HL-60/S4 treated with retinoic acid at 250 ng/mL for 4 days and 3 days (cell line): ENCODE data around the gene DEPDC4.

Experiments
- in situ Hi-C: fragments of 300-500 bp; cut with MboI; formaldehyde crosslinking; loops from 2 replicates; pipeline ENCODE4 v1.7.0; 2022; ENCODE audit warnings: low sequenced_read_pairs

The DEPDC4 gene

DNA sequence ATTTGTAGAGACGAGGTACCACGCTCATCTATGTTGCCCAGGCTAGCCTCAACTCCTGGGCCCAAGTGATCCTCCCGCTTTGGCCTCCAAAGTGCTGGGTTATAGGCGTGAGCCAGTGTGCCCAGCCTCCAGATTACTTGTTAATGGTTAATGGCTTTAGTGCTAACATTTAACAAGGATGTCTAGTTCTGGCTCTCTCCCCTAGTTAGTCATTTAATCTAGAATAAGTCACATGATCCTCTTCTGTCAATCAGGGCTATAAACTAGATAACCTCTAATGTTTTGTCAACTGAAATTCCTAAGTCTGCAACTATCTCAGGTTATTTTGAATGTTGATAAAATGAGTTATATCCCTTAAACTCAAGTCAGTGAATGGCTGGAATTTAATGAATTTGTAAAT lies 50.5 kb downstream of the DEPDC4 start:
- in situ Hi-C loops = no loop called here

DNA sequence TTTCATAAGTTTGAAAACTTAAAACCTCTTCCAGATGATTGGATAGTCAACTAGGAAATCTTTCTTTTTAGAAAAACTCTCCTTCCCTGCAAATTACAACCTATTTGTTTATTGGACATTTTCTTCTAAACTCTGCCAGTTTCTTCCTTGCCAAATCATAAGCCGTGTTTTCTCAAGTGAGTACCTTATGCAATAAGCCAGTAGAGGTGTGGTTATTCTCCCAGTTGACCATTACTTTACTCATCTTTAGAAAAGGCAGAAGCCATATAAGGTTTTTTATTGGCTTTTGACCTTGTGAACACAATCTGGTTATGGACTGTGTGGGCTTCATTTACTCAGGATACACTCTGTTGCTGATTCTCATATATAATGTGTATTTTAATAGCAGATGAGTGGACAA lies 51.7 kb downstream of the DEPDC4 start:
- in situ Hi-C loops = no loop called here

DNA sequence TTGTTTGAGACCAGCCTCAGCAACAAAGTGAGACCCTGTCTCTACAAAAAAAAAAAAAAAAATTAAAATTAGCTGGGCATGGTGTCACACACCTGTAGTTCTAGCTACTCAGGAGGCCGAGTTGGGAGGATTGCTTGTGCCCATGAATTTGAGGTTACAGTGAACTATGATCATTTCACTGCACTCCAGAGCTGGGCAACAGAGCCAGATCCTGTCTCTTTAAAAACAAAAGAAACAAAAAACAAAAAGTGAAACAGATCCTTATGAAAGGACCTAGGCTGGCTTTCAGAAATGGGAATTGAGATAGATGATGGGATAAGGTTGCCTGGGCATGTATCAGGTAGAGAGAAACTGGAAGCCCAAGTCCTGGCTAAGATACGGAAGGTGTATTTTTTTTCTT lies 52.4 kb downstream of the DEPDC4 start:
- in situ Hi-C loops = no loop called here

DNA sequence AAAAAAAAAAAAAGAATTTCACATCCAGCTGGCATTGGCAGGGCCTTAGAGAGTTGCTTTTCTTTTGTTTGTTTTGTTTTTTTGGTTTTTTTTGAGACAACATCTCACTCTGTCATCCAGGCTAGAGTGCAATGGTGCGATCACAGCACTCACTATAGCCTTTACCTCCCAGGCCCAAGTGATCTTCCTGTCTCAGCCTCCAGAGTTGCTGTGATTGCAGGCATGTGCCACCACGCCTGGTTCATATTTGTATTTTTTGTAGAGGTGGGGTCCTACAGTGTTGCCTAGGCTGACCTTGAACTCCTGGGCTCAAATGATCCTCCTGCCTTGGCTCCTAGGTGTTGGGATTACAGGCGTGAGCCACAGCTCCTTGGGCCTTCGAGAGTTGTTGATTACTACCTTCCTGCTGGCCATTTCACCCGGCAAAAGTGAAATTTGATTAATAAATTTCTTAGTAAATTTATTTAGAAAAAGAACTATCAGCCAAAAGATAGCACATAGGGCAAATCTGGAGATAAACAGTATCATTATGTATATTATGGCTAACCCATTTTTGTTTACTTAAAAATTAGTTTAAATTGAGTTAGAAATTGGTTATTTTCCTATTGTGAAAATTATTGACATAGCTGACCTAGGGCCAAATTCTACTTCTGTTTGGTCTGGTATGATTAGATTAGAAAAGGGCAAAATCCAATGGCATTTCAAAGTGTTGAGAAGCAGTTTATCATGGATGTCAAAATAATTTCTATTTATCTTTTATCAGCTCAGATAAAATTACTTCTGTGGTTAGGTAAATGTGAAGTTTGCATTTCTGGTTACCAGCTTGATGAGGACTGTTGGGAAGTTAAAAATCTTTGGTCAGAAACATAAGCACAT lies 53.6 kb downstream of the DEPDC4 start:
- in situ Hi-C loops = no loop called here

DNA sequence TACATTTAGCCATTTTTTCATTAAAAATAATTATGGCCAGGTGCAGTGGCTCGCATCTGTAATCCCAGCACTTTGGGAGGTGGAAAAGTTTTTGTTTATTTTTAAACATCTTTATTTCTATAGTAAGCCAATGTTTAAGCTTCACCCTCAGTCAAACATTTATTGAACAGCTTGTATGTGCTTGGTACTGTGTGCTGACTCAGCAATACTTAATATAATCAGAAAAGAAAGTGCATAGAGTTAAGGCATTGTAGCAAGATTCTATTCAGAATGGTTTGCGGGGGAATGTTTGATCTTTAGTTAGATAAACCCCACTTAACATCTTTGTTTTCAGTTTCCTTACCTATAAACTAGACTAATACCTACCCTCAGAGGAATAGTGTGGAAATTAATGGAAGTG lies 55.2 kb downstream of the DEPDC4 start:
- in situ Hi-C loops = no loop called here

DNA sequence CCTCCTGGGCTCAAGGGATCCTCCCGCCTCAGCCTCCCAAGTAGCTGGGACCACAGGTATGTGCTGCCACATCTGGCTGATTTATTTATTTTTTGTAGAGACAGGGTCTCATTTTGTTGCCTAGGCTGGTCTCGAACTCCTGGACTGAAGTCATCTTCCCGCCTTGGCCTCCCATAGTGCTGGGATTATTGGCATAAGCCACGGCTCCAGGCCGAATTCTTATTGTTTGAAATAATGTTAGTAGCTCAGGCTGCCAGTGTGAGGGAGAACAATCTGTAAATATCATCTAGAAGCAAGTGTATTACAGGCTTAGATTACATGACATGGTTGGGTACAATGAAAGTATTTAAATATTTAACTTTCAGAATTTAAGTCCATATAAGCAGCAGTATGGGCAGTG lies 58.0 kb downstream of the DEPDC4 start:
- in situ Hi-C loops = no loop called here

DNA sequence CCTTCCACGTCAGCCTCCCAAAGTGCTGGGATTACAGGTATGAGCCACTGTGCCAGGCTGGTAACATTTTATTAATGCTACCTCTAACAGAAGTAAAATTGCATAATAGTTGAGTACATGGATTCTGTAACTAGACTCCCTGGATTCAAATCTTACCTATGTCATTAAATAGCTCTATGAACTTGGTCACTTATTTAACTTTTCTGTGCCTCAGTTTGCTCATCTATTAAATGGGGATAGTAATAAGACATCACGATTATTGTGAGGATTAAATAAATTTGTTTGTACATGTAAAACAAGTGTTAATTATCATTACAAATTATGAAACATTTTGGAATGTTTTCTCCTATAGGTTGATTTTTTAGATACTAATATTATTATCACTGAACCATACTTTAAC lies 59.6 kb downstream of the DEPDC4 start:
- in situ Hi-C loops = no loop called here

DNA sequence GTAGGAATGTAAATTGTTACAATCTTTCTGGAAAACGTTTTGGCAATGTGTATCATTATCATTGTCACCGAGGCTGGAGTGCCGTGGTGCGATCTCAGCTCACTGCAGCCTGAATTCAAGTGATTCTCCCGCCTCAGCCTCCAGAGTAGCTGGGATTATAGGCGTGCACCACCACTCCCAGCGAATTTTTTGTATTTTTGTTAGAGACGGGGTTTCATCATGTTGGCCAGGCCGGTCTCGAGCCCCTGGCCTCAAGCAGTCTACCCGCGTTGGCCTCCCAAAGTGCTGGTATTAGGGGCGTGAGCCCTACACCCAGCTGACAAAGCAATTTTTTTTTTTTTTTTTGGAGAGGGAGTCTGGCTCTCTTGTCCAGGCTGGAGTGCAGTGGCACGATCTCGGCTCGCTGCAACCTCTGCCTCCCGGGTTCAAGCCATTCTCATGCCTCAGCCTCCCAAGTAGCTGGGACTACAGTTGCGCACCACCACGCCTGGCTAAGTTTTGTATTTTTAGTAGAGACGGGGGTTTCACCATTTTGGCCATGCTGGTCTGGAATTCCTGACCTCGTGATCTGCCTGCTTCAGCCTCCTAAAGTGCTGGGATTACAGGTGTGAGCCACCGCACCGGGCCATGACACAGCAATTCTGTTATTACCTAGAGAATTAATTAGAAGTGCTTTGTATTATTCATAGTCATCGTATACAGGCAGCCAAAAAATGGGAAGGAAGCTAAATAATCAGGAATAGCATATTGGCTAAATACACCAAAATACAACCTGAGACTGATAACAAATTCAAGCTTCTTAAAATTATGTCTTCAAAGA lies 65.1 kb downstream of the DEPDC4 start:
- in situ Hi-C loops = no loop called here

DNA sequence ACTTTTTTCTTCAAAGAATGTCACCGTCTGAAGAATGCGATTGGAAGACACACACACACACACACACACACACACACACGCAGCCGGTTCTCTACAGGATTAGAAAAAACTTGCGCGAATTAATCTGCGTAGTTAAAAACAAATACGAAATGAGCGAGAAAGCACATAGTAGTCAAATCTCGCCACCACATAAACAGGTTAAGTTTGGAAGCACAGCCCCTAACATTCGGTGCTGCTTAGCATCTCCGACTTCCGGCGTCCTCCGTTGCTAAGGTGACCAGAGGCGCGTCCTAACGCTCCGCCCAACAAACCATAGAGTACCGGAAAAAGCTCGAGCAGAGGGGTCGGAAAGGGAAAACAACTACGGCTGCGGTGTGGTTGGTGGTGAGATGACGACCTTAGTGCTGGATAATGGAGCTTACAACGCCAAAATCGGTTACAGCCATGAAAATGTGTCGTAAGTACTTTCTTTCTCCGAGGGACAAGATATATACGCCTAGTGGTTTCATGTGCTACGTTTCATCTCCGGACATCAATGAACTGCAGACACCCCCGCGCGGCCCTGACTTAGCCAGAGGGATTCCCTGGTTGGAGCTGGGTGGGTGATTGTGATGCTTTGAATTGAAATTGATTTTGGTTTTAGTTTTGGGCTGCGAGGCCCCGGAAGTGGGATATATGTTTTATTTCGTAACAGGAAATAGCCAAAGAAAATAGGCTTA lies 66.3 kb downstream of the DEPDC4 start, which contains the start of gene ACTR6:
TSS of gene ACTR6 (plus strand) at position 353 of the 719 bp plus-strand sequence. CDS start at position 390, 37 bp downstream.
- in situ Hi-C loops = no loop called here

DNA sequence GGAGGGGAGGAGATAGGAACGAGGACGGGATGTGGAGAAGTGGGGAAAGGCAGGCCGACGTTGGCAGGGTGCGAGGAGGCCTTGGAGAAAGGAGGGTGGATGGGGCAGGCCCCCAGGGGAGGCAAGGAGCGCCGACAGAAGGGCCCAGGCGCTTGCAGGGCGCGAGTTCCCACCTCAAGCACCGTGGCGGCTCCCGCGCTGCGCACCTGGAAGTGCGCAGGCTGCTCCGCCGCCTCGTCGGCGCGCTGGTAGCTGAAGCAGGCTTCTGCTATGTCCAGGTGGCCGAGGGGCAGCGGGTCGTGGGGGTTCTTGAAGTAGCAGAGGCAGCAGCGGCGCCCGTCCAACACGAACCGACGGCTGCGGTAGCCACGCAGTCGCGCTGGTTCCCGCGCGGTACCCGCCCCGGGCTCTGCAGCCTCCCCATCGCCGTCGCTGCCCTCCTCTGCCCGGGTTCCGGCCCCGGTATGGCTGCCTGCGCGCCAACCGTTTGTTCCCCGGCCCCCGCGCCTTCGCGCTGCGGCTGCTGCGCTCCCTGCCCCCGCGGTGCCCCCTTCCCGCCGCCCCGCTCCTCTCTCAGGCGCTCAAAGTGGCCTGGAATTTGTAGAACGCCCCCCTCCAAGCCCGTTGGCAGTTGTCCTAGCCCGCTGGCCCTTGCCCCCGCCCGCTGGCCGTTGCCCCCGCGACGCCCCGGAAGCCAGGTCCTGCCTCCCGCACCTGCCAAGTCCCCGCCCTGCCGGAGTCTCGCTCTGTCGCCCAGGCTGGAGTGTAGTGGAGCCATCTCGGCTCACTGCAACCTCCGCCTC lies 67.3 kb downstream of the DEPDC4 start:
- in situ Hi-C loops = loop anchor here (10.0 kb wide), 1 partner anchor 285 kb away; no protein-coding TSS in a partner anchor

DNA sequence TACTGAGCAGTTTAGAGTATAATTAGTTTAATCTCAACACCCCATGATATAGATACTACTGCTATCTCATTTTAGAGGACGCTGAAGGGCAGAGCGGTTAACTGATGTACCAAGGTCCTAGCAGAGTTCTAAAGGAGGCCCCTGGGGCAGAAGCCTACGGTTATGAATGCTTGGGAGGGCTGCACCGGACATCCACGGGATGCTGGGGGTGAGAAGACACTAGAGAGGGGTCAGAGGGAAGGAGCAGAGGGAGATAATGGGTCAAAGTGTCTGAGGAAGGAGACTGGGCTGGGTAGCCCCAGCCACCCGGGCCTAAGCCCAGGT lies 67.9 kb downstream of the DEPDC4 start:
- in situ Hi-C loops = loop anchor here (10.0 kb wide), 1 partner anchor 284 kb away; no protein-coding TSS in a partner anchor

DNA sequence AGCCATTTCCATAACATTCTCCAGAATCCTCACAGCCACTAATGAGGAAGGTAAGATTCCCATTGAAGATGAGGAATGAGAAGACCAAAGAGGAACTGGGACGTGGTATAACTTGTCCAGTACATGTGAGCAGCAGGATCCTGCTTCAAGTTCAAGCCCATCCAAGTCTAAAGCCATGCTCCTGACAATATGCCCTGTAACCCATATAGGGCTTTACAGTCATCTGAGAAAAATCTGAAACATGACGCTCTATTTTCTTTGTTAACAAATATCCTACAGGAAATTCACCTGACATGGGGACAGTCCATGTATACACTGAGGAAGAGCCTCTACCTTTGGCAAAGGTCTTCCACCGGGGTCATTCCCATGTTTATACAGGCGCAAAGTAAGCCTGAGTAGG lies 69.4 kb downstream of the DEPDC4 start:
- in situ Hi-C loops = loop anchor here (10.0 kb wide), 1 partner anchor 283 kb away; no protein-coding TSS in a partner anchor

DNA sequence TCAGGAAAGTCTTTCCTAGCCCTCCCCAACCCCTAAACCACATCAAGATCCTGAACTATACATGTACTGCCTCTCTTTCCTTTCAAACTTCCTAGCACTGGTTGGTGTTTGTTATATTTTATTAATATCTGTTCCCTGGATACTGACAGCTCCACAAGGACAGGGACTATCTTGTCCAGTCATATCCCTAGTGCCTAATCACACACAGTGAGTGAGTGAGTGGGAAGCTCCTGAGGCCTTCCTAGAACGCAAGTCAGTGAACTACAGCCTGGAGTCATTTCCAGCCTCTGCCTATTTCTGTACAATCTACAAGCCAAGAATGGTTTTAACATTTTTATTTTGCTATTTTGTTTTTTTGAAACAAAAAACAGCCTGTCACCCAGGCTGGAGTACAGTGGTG lies 73.8 kb downstream of the DEPDC4 start:
- in situ Hi-C loops = loop anchor here (10.0 kb wide), 1 partner anchor 278 kb away; no protein-coding TSS in a partner anchor
